H7 (cell line): ENCODE results near the gene SLC39A7. TPM values are rescaled to one million over a fixed set of nuclear protein-coding genes. Genes with fewer than 3 reads are reported as not detected.

ENCODE experiments used
- DNase-seq: peaks from one replicate; pipeline ENCODE4 v3.0.0; 2012
- H3K27me3 ChIP-seq: 2 replicates; pipeline ENCODE4 v1.6.0; 2011; ENCODE audit warnings: mild to moderate bottlenecking, low read length; ENCODE audit not compliant: control insufficient read depth, insufficient read depth
- H3K36me3 ChIP-seq: replicated peaks from 2 replicates; pipeline ENCODE4 v1.5.1; 2011; ENCODE audit warnings: low read length; ENCODE audit not compliant: control insufficient read depth, insufficient read depth
- H3K4me3 ChIP-seq: 2 replicates; pipeline ENCODE4 v1.5.1; 2011; ENCODE audit warnings: low read depth, mild to moderate bottlenecking, control low read depth, low read length, moderate library complexity; ENCODE audit not compliant: insufficient read depth
- total RNA-seq: library from RNA; depleted of rRNA; stranded (reverse); fragments of >200 nt; shearing (Covaris generic); gene quantifications from 2 replicates; pipeline ENCODE4 v1.2.3, GENCODE V29; 2014

The SLC39A7 gene
- total RNA-seq, 1 experiment from 2014 or later: 96.3 TPM

DNA sequence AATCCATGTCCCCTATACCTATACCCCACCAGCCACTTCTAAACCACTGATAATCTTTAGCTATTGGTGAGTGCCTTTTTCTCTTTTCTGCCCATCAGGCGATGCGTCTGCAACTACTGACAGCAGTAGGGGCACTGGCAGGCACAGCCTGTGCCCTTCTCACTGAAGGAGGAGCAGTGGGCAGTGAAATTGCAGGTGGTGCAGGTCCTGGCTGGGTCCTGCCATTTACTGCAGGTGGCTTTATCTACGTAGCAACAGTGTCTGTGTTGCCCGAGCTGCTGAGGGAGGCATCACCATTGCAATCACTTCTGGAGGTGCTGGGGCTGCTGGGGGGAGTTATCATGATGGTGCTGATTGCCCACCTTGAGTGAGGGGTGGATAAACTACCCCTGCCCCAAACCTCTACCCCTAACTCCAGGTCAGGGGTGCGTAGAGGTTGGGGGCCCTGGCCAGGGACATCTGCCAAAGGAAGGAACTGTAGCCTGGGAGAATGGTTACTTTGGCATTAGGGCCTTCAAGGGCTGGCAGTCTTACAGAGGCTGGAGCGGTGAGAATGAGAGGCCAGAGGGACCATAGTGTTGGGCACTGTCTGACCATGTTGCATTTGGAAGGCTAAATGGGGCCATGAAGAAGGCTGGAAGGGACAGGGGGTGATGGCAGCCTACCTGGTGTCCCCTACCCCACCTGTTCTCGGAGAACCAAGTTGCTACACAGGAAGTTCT, 2.9 kb downstream of the SLC39A7 start:
- no peak for DNase-seq
- Histone ChIP-seq H3K27me3 (peaks cover 26% of the 10 kb centered on the region), H3K36me3 (peaks cover 20% of the 10 kb centered on the region), H3K4me3 (no peak overlapping the region)

GRCh38 chr6:33204165-33204414, 3.4 kb downstream of the SLC39A7 start:
- Histone ChIP-seq H3K27me3 (peaks cover 27% of the 10 kb centered on the region), H3K4me3 (no peak overlapping the region), H3K36me3 (peaks cover 20% of the 10 kb centered on the region)
- DNase-seq: no peak

DNA sequence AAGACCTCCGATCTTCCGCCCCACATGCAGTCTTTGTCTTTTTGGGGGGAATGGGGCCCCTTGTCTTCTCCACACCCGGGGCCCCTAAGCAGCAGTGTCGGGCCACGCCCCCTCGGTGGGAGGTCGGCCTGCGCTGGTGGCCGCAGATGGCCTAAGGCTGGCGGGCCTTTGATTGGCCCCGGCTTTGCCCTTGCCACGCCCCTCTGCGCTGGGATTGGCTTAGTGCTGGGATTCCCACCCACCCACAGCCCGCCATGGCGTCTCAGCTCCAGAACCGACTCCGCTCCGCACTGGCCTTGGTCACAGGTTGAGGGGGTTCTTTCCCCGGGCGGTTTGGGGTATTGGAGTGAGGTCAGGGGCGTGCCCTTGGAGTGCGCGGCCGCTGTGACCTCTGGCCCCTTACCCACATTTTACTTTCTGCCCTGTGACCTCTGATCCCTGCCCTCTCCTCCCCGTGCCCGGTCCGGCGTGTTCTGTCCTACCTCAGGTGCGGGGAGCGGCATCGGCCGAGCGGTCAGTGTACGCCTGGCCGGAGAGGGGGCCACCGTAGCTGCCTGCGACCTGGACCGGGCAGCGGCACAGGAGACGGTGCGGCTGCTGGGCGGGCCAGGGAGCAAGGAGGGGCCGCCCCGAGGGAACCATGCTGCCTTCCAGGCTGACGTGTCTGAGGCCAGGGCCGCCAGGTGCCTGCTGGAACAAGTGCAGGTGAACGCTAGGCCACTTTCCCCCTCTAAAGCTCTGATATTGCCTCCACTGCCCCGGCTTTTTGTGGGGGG, 3.9 kb downstream of the SLC39A7 start, which contains the start of gene HSD17B8:
TSS of gene HSD17B8 (plus strand) at position 241 of the 776 bp plus-strand sequence. CDS start at position 255, 14 bp downstream.
- Histone ChIP-seq H3K36me3 (peaks cover 22% of the 10 kb centered on the region), H3K27me3 (peaks cover 31% of the 10 kb centered on the region)
- peak; percentile 99 for DNase-seq

GRCh38 chr6:33205191-33206026, 4.7 kb downstream of the SLC39A7 start:
- H3K4me3 ChIP-seq: peak overlapping the region; percentile 84
- DNase-seq: peak; percentile 69

More for the DNA sequence above, 3.9 kb downstream of the SLC39A7 start, which contains the start of gene HSD17B8:
- peak within 1 kb of the TSS; percentile 84 for H3K4me3 ChIP-seq

DNA sequence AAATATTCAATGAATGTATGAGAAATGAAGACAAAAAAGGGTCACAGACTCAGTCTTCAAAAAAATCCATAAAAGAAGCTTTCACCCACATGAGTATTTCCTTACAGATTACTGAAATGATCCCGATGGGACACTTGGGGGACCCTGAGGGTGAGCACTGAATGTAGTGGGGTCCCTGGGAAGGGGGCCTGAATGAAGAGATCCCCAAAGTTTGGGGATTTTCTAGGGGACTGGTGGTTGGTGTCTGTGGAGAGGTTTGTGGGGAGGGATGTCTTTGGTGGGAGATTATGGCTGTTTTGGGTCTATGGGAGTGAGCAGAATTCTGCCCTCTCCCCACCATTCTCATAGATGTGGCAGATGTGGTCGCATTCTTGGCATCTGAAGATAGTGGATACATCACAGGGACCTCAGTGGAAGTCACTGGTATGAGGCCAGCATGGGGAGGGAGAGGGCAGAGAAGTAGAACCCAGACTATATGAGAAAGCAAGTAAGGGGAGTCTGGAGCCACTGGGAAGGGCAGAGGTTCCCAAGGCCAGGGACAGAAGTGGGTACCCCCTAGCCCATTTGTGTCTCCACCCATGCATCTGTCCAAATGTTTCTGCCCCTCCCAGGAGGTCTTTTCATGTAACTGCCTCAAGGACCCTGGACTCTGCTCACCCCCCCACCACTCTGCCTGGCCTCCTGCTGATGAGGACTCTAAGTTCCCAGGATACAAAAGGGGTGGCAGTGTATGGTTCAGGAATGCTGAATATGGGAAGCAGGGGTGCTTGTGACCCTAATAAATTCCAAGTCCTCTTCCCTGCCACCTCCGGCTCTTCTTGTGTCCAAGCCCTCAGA, 5.6 kb downstream of the SLC39A7 start:
- Histone ChIP-seq H3K36me3 (peaks cover 24% of the 10 kb centered on the region), H3K27me3 (peaks cover 37% of the 10 kb centered on the region), H3K4me3 (no peak overlapping the region)
- DNase-seq: no peak

More at GRCh38 chr6:33205191-33206026, 4.7 kb downstream of the SLC39A7 start:
- peaks cover 34% of the 10 kb centered on the region for H3K27me3 ChIP-seq
- H3K36me3 ChIP-seq: peaks cover 23% of the 10 kb centered on the region

GRCh38 chr6:33206864-33207551, 6.3 kb downstream of the SLC39A7 start:
- peaks cover 18% of the 10 kb centered on the region for H3K36me3 ChIP-seq
- peak overlapping the region; percentile 85 for H3K4me3 ChIP-seq
- peaks cover 44% of the 10 kb centered on the region for H3K27me3 ChIP-seq
- DNase-seq: peak; percentile 76

DNA sequence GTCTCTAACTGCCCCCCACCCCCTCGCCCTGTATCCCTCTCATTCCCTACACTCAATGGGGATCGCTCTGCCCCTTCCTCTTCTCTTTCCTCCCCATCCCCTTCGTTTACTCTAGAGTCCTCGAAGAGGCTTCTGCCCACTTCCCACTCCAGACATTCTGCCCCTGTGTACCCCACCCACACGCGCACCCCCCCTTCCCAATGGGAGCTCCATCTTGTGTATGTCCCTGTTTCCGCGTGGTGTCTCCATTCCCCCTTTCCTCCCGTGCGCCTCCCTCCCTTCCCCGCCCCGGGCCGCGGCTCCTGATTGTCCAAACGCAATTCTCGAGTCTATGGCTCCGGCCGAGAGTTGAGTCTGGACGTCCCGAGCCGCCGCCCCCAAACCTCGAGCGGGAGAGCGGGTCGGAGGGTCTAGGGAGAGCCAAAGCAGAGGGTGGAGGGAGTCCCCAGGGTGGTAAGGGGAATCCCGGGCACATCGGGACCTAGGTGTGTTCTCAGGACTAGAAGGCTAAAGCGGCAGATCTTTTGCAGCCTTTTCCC, 7.0 kb downstream of the SLC39A7 start:
- peak; percentile 78 for DNase-seq
- H3K27me3 ChIP-seq: peaks cover 50% of the 10 kb centered on the region
- peaks cover 12% of the 10 kb centered on the region for H3K36me3 ChIP-seq
- H3K4me3 ChIP-seq: peak overlapping the region; percentile 85

GRCh38 chr6:33208091-33208967, 7.7 kb downstream of the SLC39A7 start, which contains the start of gene RING1:
Gene RING1 (plus strand): TSS chr6:33208500. CDS start chr6:33208823, 323 bp downstream.
- H3K27me3 ChIP-seq: peaks cover 57% of the 10 kb centered on the region
- H3K4me3 ChIP-seq: peak within 1 kb of the TSS; percentile 85
- peaks cover 8% of the 10 kb centered on the region for H3K36me3 ChIP-seq
- DNase-seq: peak; percentile 98

DNA sequence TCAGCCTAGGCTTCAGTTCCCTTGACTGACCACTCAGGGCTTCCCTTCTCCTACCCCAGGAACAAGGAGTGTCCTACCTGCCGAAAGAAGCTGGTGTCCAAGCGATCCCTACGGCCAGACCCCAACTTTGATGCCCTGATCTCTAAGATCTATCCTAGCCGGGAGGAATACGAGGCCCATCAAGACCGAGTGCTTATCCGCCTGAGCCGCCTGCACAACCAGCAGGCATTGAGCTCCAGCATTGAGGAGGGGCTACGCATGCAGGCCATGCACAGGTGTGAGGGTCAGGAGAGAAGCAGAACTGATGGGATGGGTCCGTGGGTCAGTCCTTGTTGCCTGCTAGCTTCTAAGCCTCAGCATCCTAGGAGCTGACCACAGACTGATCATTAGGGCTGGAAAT, 9.2 kb downstream of the SLC39A7 start:
- peak; percentile 18 for DNase-seq
- H3K27me3 ChIP-seq: peaks cover 72% of the 10 kb centered on the region
- no peak overlapping the region for H3K4me3 ChIP-seq
- peaks cover 5% of the 10 kb centered on the region for H3K36me3 ChIP-seq

DNA sequence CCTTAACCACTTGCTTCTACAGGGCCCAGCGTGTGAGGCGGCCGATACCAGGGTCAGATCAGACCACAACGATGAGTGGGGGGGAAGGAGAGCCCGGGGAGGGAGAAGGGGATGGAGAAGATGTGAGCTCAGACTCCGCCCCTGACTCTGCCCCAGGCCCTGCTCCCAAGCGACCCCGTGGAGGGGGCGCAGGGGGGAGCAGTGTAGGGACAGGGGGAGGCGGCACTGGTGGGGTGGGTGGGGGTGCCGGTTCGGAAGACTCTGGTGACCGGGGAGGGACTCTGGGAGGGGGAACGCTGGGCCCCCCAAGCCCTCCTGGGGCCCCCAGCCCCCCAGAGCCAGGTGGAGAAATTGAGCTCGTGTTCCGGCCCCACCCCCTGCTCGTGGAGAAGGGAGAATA, 10.5 kb downstream of the SLC39A7 start:
- H3K4me3 ChIP-seq: no peak overlapping the region
- peaks cover 5% of the 10 kb centered on the region for H3K36me3 ChIP-seq
- peak; percentile 51 for DNase-seq
- H3K27me3 ChIP-seq: peaks cover 77% of the 10 kb centered on the region

- peak; percentile 87 for DNase-seq
- H3K27me3 ChIP-seq: peaks cover 77% of the 10 kb centered on the region
- H3K36me3 ChIP-seq: peaks cover 5% of the 10 kb centered on the region
- H3K4me3 ChIP-seq: no peak overlapping the region
These were observed 11.2 kb downstream of the SLC39A7 start for GRCh38 chr6:33211666-33212422.

DNA sequence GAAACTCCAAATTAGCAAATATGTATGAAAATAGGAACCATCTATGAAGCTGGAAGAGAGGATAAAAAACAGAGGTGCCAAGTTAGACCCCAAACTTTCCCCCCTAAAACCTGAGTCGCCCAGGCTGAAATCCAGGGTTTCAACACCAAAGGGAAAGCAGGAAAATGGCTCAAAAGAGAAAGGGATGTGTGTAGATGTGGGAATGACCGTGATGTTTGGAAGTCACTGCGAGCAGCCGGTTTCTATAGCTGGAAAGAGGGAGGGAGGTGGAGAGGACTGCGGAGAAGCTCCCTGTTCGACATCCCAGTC, 12.1 kb downstream of the SLC39A7 start:
- DNase-seq: no peak
- Histone ChIP-seq H3K27me3 (peaks cover 75% of the 10 kb centered on the region), H3K4me3 (peak overlapping the region; percentile 74), H3K36me3 (peaks cover 5% of the 10 kb centered on the region)
